Iris pigment epithelial cell (primary cell): ENCODE results near the gene PSMG1.
"Not testable (repeated sequence)": the region's sequence is repeated elsewhere in the genome, so short reads cannot be mapped to it uniquely, and the experiment has no call there.

ENCODE experiments used
- DNase-seq: peaks from one replicate; pipeline ENCODE4 v3.0.0-alpha.2; 2011; ENCODE audit warnings: low read depth

Gene PSMG1, protein sequence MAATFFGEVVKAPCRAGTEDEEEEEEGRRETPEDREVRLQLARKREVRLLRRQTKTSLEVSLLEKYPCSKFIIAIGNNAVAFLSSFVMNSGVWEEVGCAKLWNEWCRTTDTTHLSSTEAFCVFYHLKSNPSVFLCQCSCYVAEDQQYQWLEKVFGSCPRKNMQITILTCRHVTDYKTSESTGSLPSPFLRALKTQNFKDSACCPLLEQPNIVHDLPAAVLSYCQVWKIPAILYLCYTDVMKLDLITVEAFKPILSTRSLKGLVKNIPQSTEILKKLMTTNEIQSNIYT

DNA sequence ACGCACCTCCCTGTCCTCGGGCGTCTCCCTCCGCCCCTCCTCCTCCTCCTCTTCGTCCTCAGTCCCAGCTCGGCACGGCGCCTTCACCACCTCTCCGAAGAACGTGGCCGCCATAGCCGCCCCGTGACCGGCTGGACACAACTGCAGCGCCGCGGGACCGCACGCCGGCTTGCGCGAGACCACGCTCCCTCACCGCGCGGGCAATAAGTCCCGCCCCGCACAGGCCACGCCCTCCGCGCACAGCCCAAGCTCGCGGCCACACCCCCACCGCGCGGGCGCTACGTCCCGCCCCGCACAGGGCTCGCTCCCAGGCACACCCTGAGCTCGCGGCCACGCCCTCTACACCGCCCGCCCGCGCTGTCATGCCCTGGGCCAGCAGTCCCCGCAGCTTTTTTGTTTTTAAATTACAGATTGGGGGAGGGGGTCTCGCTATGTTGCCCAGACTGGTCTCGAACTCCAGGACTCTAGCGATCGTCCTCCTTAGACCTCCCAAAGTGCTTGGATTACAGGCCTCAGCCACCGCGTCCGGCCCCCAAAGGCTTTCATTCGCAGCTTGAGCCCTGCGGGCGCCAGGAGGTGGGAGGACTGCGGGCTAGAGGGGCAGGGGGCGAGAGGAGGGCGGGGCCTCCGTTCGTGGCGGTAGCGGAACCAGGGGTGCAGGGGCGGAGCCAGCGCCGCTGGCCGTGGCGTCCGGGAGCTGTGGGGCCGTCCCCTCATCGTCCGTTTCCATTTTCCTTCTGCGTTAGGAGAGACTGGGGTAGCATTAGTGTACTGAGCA is at the start of gene PSMG1:
TSS of gene PSMG1 (minus strand) at position 180 of the 778 bp plus-strand sequence. CDS start at position 114, 66 bp downstream.
- peak; percentile 95 for DNase-seq

- peak; percentile 36 for DNase-seq
Observed at GRCh38 chr21:39232861-39233291, 49.6 kb upstream of the PSMG1 start.

- no peak for DNase-seq
Observed at GRCh38 chr21:39224930-39225329, 41.7 kb upstream of the PSMG1 start.

DNA sequence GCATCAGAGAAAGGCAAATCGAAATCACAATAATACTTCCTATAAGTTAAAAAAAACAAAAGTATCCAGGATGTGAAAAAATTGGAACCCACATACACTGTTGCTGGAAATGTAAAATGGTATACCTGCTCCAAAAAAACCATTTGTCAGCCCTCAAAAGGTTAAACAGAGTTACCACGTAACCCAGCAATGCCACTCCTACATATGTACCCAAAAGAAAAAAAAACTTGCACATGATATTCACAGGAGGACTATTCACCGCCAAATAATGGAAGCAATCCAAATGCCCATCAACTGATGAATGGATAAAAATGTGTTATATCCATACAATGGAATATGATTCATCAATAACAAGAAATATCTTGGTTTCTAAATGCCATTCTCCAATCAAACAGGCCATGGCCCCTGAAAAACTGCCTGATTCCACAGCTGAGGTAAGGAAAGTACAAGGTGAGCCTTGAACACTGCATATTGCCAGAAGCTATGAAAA is 38.8 kb upstream of the PSMG1 start:
- no peak for DNase-seq

GRCh38 chr21:39221282-39221996 is 38.2 kb upstream of the PSMG1 start:
- DNase-seq = no peak

GRCh38 chr21:39220875-39221274 is 37.6 kb upstream of the PSMG1 start:
- not testable (repeated sequence) for DNase-seq

DNA sequence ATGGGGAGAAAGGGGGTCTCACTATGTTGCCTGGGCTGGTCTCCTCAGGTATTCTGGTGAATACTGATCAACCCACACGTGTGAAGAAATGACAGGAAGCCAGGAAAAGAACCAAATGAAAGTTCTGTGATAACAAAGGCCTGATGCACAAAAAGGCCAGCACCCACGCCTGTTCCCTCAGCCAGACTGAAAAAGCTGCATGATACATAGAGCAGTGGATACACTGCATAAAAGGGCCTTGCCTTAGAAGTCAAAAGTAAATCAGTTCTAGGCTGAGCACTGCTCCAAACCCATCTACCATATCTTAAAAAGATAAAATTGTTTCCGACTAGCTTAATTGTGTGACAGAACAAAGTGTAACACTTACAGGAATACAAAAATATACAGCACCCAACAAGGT is 36.9 kb upstream of the PSMG1 start:
- DNase-seq = no peak

- DNase-seq = no peak
Observed at GRCh38 chr21:39218082-39218409, 34.8 kb upstream of the PSMG1 start.

DNA sequence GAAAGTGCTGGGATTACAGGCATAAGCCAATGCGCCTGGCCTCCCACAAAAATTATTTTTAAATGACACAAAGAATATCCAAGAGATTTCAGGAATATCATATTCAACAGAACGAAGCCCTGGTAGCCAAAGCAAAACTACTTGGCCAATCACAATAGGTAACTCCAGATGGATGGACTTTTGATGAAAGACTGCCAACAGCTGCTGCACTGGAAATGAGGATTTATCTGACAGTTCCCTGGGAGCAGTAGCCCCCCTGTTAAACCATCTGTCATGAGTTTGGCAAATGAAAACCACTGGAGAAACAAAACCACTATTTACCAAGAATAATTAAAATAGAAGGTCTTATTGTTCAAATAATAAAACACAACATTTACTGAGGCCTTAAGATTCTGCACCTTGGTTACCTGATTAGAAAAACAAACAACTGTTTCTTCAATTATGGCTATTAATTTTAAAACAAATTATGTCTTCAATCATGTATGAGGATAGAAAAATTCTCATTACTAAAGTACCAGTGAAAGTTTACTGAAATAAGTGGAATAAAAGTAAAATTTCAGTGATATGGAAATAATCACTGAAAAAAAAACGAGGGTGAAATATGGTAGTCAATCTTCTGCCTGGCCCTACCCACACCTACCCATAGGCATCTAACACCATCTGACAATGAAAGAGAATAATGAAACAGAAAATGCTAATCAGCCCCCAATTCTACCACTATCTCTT is 34.3 kb upstream of the PSMG1 start:
- DNase-seq = no peak

GRCh38 chr21:39216290-39216689 is 33.0 kb upstream of the PSMG1 start:
- no peak for DNase-seq

- DNase-seq = no peak
Observed at GRCh38 chr21:39215078-39215477, 31.8 kb upstream of the PSMG1 start.

GRCh38 chr21:39209334-39209688 is 26.1 kb upstream of the PSMG1 start:
- DNase-seq = no peak

GRCh38 chr21:39208624-39209333 is 25.5 kb upstream of the PSMG1 start:
- DNase-seq = peak; percentile 17

DNA sequence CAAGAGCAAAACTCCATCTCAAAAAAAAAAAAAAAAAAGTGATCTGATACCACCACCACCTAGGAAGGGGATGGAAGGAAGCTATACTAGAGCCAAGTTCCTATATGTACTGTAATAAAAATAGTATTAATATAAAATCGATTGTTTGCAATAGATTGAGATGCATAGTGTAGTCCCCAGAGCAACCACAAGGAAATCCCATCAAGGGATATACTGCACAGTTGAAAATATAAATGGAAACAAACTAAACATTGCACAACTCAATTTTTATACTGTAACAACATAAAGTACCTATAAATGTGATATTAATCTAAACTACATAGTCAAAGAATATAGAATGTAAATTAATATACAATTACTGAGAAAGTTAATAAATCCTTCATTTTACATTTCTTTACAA is 20.9 kb upstream of the PSMG1 start:
- DNase-seq = no peak

DNA sequence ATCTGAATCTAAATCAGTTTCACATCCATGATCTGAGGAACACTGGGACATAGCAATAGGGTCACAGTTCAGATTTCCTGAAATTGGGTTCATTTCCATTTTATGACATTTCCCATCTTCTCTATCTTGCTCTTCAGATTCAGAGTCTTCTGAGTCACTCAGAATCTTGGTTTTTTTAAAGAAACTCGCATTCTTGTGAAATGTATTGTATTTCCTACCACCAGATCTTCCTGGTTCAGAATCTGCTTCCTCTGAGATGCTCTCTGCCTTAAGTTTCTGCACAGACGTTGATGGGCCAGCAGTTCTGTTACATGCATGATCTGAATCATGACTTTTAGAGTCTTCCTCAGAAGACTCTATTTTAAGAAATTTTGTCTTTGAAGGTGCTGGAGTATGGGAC is 15.5 kb upstream of the PSMG1 start:
- peak; percentile 20 for DNase-seq

DNA sequence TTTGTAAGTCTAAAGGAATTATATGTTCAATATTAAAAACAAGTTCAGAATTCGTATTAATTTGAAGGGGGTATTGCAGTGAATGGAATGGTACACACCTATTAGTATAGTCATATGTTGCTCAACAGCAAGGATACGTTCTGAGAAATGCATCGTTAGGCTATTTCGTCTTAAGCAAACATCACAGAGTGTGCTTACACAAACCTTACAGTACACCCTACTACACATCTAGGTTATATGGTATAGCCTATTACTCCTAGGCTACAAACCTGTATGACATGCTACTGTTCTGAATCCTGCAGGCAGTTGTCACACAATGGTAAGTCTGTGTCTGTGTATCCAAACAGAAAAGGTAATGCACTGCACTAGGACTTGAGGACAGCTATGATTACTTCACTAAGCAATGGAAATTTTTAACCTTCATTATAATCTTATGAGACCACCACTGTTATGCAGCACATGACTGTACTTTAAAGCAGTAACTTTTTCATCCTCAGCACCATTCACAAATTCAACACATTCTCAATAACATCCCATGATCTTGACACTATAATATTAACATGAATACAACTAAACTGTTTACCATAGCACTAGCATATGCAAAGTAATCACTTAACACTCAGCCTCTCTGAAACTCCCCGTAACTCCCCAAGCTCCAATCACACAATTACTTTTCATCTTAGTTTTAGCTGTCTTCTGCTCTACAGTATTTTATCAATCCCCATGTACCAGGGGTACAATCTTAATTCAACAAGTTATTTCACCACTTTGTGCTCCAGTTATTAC is 14.4 kb upstream of the PSMG1 start:
- DNase-seq = no peak

- no peak for DNase-seq
Observed at GRCh38 chr21:39196838-39197237, 13.6 kb upstream of the PSMG1 start.

DNA sequence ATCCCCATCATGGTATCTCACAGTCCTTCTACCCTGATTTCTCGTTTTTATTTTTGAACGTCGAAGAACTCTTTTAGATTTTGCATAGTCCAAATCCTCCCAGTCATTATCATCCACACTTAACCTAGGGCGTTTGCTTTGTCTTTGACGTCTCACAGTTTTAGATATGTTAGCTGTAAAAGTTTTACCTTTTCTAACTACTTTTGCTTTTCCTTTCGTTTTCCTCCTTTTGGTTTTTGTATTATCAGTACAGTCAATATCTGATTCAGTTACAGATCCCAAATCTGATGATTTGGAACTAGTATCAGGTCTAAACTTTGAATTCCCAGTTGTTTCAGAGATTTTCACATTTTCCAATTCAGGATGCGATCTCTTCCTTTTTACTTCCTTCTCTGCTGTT is 13.1 kb upstream of the PSMG1 start:
- no peak for DNase-seq

DNA sequence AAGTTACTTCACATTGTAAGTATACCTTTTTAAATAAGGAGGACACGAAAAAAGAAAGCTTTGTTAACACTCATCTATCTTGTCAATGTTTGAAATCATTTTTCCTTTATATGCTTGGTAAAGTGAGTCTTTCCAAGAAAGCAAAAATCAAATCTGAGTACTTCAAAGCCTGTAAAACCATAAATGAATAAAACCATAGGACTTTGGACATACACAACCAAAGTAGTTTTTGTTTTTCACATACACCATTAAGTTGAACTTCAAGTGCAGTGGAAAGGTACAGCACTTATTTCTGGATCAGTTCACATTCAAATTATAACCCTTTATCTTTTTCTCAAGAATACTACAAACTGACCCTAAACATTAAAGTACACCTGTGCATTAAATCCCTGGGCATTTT is 10.1 kb upstream of the PSMG1 start:
- no peak for DNase-seq

GRCh38 chr21:39189857-39190604 is 6.8 kb upstream of the PSMG1 start:
- peak; percentile 60 for DNase-seq
